SK-N-SH (cell line): ENCODE measurements around the gene TMOD2. TPM values are rescaled to one million over a fixed set of nuclear protein-coding genes. Genes with fewer than 3 reads are reported as not detected.

Experiments
- CTCF ChIA-PET: fragments of 300-600, 350-600 bp; formaldehyde crosslinking; extraction: SDS; loops from one replicate; lab custom pipeline; 2021; lab: Yijun Ruan, JAX
- POLR2A ChIA-PET: fragments of 350-600 bp; sonication (Branson Sonifier 250); formaldehyde crosslinking; extraction: SDS; loops from one replicate; lab custom pipeline; 2020; ENCODE audit warnings: antibody characterized with exemption, inconsistent platforms; lab: Yijun Ruan, JAX
- DNase-seq: peaks from one replicate; pipeline ENCODE4 v3.0.0; 2012
- H2AFZ ChIP-seq: fragments of 200-600 bp; sonication (generic); 2 replicates; pipeline ENCODE4 v1.8.1; 2016; ENCODE audit warnings: antibody characterized with exemption, mild to moderate bottlenecking, low read depth
- H3F3A ChIP-seq: fragments of 200-600 bp; sonication (generic); replicated peaks from 2 replicates; pipeline ENCODE3; 2016; ENCODE audit warnings: antibody characterized with exemption, mild to moderate bottlenecking; ENCODE audit not compliant: insufficient read depth
- H3K27ac ChIP-seq, 2 experiments: fragments of 200-500 bp in 1 of 2; fragments of 200-600 bp in 1 of 2; sonication (Bioruptor generic) in 1 of 2; sonication (generic), shearing (Covaris generic) in 1 of 2; 2 replicates each; pipeline versions ENCODE4 v1.5.1 to v1.6.1; 2014 to 2016; ENCODE audit warnings: low read depth in 2 of 2, inconsistent platforms in 1 of 2, low read length in 1 of 2, mild to moderate bottlenecking in 1 of 2, mixed read lengths in 1 of 2
- H3K27me3 ChIP-seq: fragments of 200-600 bp; sonication (generic), shearing (Covaris generic); 2 replicates; pipeline ENCODE4 v1.6.1; 2016; ENCODE audit warnings: mixed run types; ENCODE audit not compliant: insufficient read depth
- H3K36me3 ChIP-seq, 2 experiments: fragments of 200-500 bp in 1 of 2; fragments of 200-600 bp in 1 of 2; sonication (Bioruptor generic) in 1 of 2; sonication (generic) in 1 of 2; replicated peaks in 1 of 2; 2 replicates each; pipeline versions ENCODE3 to v1.5.1; 2014 to 2016; ENCODE audit warnings: low read length in 1 of 2, mild to moderate bottlenecking in 1 of 2; ENCODE audit not compliant: insufficient read depth in 2 of 2, control insufficient read depth in 1 of 2
- H3K4me1 ChIP-seq, 2 experiments: fragments of 200-500 bp in 1 of 2; fragments of 200-600 bp in 1 of 2; sonication (Bioruptor generic) in 1 of 2; sonication (generic), shearing (Covaris generic) in 1 of 2; 2 replicates each; pipeline versions ENCODE4 v1.5.1 to v1.6.1; 2014 to 2016; ENCODE audit warnings: low read depth in 1 of 2, low read length in 1 of 2, mixed run types in 1 of 2; ENCODE audit not compliant: insufficient read depth in 2 of 2, control insufficient read depth in 1 of 2
- H3K4me2 ChIP-seq: fragments of 200-600 bp; sonication (generic), shearing (Covaris generic); 2 replicates; pipeline ENCODE4 v1.6.1; 2017; ENCODE audit warnings: mixed run types
- H3K4me3 ChIP-seq, 2 experiments: fragments of 200-500 bp in 1 of 2; fragments of 200-600 bp in 1 of 2; sonication (Bioruptor generic) in 1 of 2; sonication (generic), shearing (Covaris generic) in 1 of 2; 2 replicates each; pipeline versions ENCODE4 v1.5.1 to v1.8.1; 2014 to 2016; ENCODE audit warnings: low read depth in 2 of 2, inconsistent platforms in 1 of 2, low read length in 1 of 2, mild to moderate bottlenecking in 1 of 2, mixed read lengths in 1 of 2, moderate library complexity in 1 of 2
- H3K79me2 ChIP-seq: fragments of 200-600 bp; sonication (generic); 2 replicates; pipeline ENCODE4 v1.8.1; 2017; ENCODE audit warnings: mild to moderate bottlenecking; ENCODE audit not compliant: insufficient read depth
- H3K9ac ChIP-seq: fragments of 200-600 bp; sonication (generic); 2 replicates; pipeline ENCODE4 v1.6.1; 2017; ENCODE audit warnings: mixed run types
- H3K9me2 ChIP-seq: fragments of 200-600 bp; sonication (generic); 2 replicates; pipeline ENCODE4 v1.6.1; 2017; ENCODE audit warnings: mixed run types
- H3K9me3 ChIP-seq: fragments of 200-600 bp; sonication (generic); 2 replicates; pipeline ENCODE4 v1.6.1; 2017; ENCODE audit warnings: mixed run types, mild to moderate bottlenecking, moderate library complexity
- H4K20me1 ChIP-seq: fragments of 200-600 bp; sonication (generic); 2 replicates; pipeline ENCODE4 v1.6.1; 2017; ENCODE audit warnings: mild to moderate bottlenecking, mixed run types; ENCODE audit not compliant: insufficient read depth
- ELF1 ChIP-seq: IDR thresholded peaks from 2 replicates; pipeline ENCODE4 v1.4.0; 2012
- EP300 ChIP-seq, 2 experiments: IDR thresholded peaks; 2 replicates each; pipeline versions ENCODE4 v1.4.0 to v1.6.1; 2012; ENCODE audit warnings: borderline replicate concordance in 1 of 2, low read depth in 1 of 2, low read length in 1 of 2
- FOXJ3 ChIP-seq: sonication (generic); formaldehyde crosslinking; IDR thresholded peaks from 2 replicates; pipeline ENCODE4 v1.5.1; 2020; ENCODE audit warnings: mild to moderate bottlenecking, missing genetic modification reagents
- FOXM1 ChIP-seq: IDR thresholded peaks from 2 replicates; pipeline ENCODE4 v1.4.0; 2012; ENCODE audit warnings: low read depth, mild to moderate bottlenecking
- GABPA ChIP-seq: IDR thresholded peaks from 2 replicates; pipeline ENCODE4 v1.4.0; 2012; ENCODE audit warnings: low read depth, mild to moderate bottlenecking
- JUND ChIP-seq: IDR thresholded peaks from 2 replicates; pipeline ENCODE4 v1.4.0; 2012
- MAX ChIP-seq: IDR thresholded peaks from 2 replicates; pipeline ENCODE4 v1.4.0; 2012; ENCODE audit warnings: low read depth
- PBX3 ChIP-seq: IDR thresholded peaks from 2 replicates; pipeline ENCODE4; 2012
- RFX5 ChIP-seq: IDR thresholded peaks from 2 replicates; pipeline ENCODE4 v1.6.1; 2012; ENCODE audit warnings: mild to moderate bottlenecking, improper control_type of control experiment, low read length
- SIN3A ChIP-seq: IDR thresholded peaks from 2 replicates; pipeline ENCODE4 v1.6.1; 2012; ENCODE audit warnings: low read depth, mild to moderate bottlenecking, low read length, moderate library complexity, borderline replicate concordance
- SMC3 ChIP-seq: IDR thresholded peaks from 2 replicates; pipeline ENCODE4 v1.6.1; 2012; ENCODE audit warnings: low read depth, low read length, improper control_type of control experiment
- TAF1 ChIP-seq: IDR thresholded peaks from 2 replicates; pipeline ENCODE4 v1.6.1; 2012; ENCODE audit warnings: low read depth, mild to moderate bottlenecking, low read length, moderate library complexity, borderline replicate concordance
- YY1 ChIP-seq: IDR thresholded peaks from 2 replicates; pipeline ENCODE4 v1.4.0; 2012; ENCODE audit warnings: low read depth, mild to moderate bottlenecking
- ZBTB33 ChIP-seq: IDR thresholded peaks from 2 replicates; pipeline ENCODE4 v1.4.0; 2012; ENCODE audit warnings: low read depth, borderline replicate concordance
- WGBS: methylation state at CpG from one replicate; pipeline ENCODE4 v1.1.6; 2017; ENCODE audit warnings: low lambda C conversion rate; 5-methylcytosine and 5-hydroxymethylcytosine counted together
- polyA plus RNA-seq, 3 experiments: library from polyadenylated mRNA; depleted of rRNA; stranded (reverse); fragments of >200 nt; gene quantifications; 2 replicates each; pipeline ENCODE4 v1.2.3, GENCODE V29; 2012

The TMOD2 gene
- polyA plus RNA-seq, 1 of the 3 experiments (the other 2 are of a cell fraction): 2.7 TPM

- ChIA-PET POLR2A (interaction anchor here (1.5 kb wide), 1 partner anchor 8 kb away, joined by 6 read pairs; no protein-coding TSS in a partner anchor), CTCF (interaction anchor here (0.9 to 1.2 kb wide), 2 partner anchors 24 to 66 kb away, joined by 3 to 4 read pairs; no protein-coding TSS in a partner anchor)
- H3K79me2 ChIP-seq: peaks cover 59% of the 10 kb centered on the region
- H4K20me1 ChIP-seq: peaks cover 46% of the 10 kb centered on the region
- H3K9me3 ChIP-seq: no peaks in the 10 kb centered on the region
- H3K9me2 ChIP-seq: no peaks in the 10 kb centered on the region
- TF ChIP-seq EP300 (IDR thresholded peaks at IDR 0.05; ENCODE audit: borderline replicate concordance in 1 of 2, low read depth in 1 of 2, low read length in 1 of 2) (0 out of 4 replicates have a peak, but pooled peaks of 1 of the 2 experiments have one; percentile 1), SIN3A (0 out of 2 replicates have a peak, but pooled peaks have one; percentile 64), YY1 (no peak)
- H2AFZ ChIP-seq: peak overlapping the region; percentile 27
- peaks cover 19% of the 10 kb centered on the region for H3F3A ChIP-seq
- no peak for DNase-seq
- 1% methylated on average over 8 of the region's 8 CpGs for WGBS
- H3K4me3 ChIP-seq: peak overlapping the region; percentile 66 to 75
- H3K27me3 ChIP-seq: no peaks in the 10 kb centered on the region
- H3K36me3 ChIP-seq: peaks cover 0 to 4% of the 10 kb centered on the region in 2 experiments
- H3K27ac ChIP-seq: peak overlapping the region; percentile 76 to 79
- peaks cover 7 to 23% of the 10 kb centered on the region in 2 experiments; a peak in 3 of 4 replicates for H3K4me1 ChIP-seq
- peak overlapping the region; percentile 79 for H3K4me2 ChIP-seq
- H3K9ac ChIP-seq: peak overlapping the region; percentile 84
These were observed 78.9 kb downstream of the TMOD2 start for GRCh38 chr15:51830276-51830806.

- no peaks in the 10 kb centered on the region for H3K9me2 ChIP-seq
- POLR2A ChIA-PET: no interaction called here
- peaks cover 34% of the 10 kb centered on the region for H3F3A ChIP-seq
- peak overlapping the region; percentile 48; the same call in 1 of the 2 replicates for H3K4me2 ChIP-seq
- peaks cover 93% of the 10 kb centered on the region for H3K79me2 ChIP-seq
- peaks cover 0 to 4% of the 10 kb centered on the region in 2 experiments for H3K36me3 ChIP-seq
- TF ChIP-seq FOXJ3 (CRISPR knock-in tag): no peak
- no peak for TF ChIP-seq MAX
- no peak for TF ChIP-seq FOXM1
- TF ChIP-seq YY1: no peak
- H3K27ac ChIP-seq: peak overlapping the region in 1 of 2 experiments; percentile 24; a peak in 1 of 4 replicates
- no peaks in the 10 kb centered on the region for H3K9me3 ChIP-seq
- no peak overlapping the region for H3K9ac ChIP-seq
- no peaks in the 10 kb centered on the region for H3K27me3 ChIP-seq
- peaks cover 12 to 53% of the 10 kb centered on the region in 2 experiments for H3K4me1 ChIP-seq
- DNase-seq: no peak
- 63% methylated on average over 1 of the region's 1 CpG for WGBS
- H3K4me3 ChIP-seq: no peak overlapping the region
- H2AFZ ChIP-seq: no peak overlapping the region
- peaks cover 76% of the 10 kb centered on the region for H4K20me1 ChIP-seq
- CTCF ChIA-PET: no interaction called here
These were observed 82.4 kb downstream of the TMOD2 start for GRCh38 chr15:51833772-51834171.

GRCh38 chr15:51837792-51838251 is 86.4 kb downstream of the TMOD2 start:
- Histone ChIP-seq H3F3A (peaks cover 30% of the 10 kb centered on the region), H3K9ac (no peak overlapping the region), H2AFZ (no peak overlapping the region), H3K4me1 (peaks cover 6 to 63% of the 10 kb centered on the region in 2 experiments; a peak in 3 of 4 replicates), H3K4me3 (no peak overlapping the region), H3K9me2 (no peaks in the 10 kb centered on the region), H3K79me2 (peaks cover 100% of the 10 kb centered on the region), H4K20me1 (peaks cover 81% of the 10 kb centered on the region), H3K9me3 (no peaks in the 10 kb centered on the region)
- CTCF ChIA-PET: interaction anchor here (1.4 to 1.6 kb wide), 3 partner anchors 19 to 61 kb away, joined by 4 to 5 read pairs (median 4); no protein-coding TSS in a partner anchor
- POLR2A ChIA-PET: interaction anchor here (1.7 kb wide), 1 partner anchor 8 kb away, joined by 6 read pairs; the partner anchor contains the start of gene TMOD3
- WGBS: 81% methylated on average over 4 of the region's 4 CpGs
- DNase-seq: no peak
- TF ChIP-seq GABPA: no peak
- no peak for TF ChIP-seq FOXM1
- TF ChIP-seq JUND: no peak
- TF ChIP-seq ZBTB33: no peak
- TF ChIP-seq SMC3: no peak
- TF ChIP-seq TAF1: no peak
- no peak for TF ChIP-seq PBX3
- TF ChIP-seq FOXJ3 (CRISPR knock-in tag): no peak
- no peak for TF ChIP-seq EP300 (IDR thresholded peaks at IDR 0.05; ENCODE audit: borderline replicate concordance in 1 of 2, low read depth in 1 of 2, low read length in 1 of 2)
- no peak for TF ChIP-seq YY1
- TF ChIP-seq ELF1: no peak
- TF ChIP-seq RFX5: no peak
- TF ChIP-seq, all 33 proteins: peak for 0
- H3K27ac ChIP-seq: peak overlapping the region in 1 of 2 experiments; percentile 61; a peak in 2 of 4 replicates
- no peaks in the 10 kb centered on the region for H3K36me3 ChIP-seq
- H3K27me3 ChIP-seq: no peaks in the 10 kb centered on the region
- H3K4me2 ChIP-seq: peak overlapping the region; percentile 52
